Measurements from ENCODE around the gene KLHL29.

Gene KLHL29

GRCh38 chr2:23465936-23466335 lies 81.0 kb downstream of the KLHL29 start:
- in situ Hi-C loops (cut with HindIII; ENCODE audit: low sequenced_read_pairs): no loop called here
- no peak for DNase-seq (ENCODE audit: low read depth)
- H3K4me3 ChIP-seq (ENCODE audit: low read depth, low read length): no peak overlapping the region
- TF ChIP-seq CTCF (IDR thresholded peaks at IDR 0.05; ENCODE audit: low read depth, low read length, missing control alignments): no peak

- no peak overlapping the region for H3K4me3 ChIP-seq (ENCODE audit: low read depth, low read length)
- DNase-seq (ENCODE audit: low read depth): no peak
- in situ Hi-C loops (cut with HindIII; ENCODE audit: low sequenced_read_pairs): no loop called here
- no peak for TF ChIP-seq CTCF (IDR thresholded peaks at IDR 0.05; ENCODE audit: low read depth, low read length, missing control alignments)
These were observed 82.6 kb downstream of the KLHL29 start for GRCh38 chr2:23467618-23468017.

DNA sequence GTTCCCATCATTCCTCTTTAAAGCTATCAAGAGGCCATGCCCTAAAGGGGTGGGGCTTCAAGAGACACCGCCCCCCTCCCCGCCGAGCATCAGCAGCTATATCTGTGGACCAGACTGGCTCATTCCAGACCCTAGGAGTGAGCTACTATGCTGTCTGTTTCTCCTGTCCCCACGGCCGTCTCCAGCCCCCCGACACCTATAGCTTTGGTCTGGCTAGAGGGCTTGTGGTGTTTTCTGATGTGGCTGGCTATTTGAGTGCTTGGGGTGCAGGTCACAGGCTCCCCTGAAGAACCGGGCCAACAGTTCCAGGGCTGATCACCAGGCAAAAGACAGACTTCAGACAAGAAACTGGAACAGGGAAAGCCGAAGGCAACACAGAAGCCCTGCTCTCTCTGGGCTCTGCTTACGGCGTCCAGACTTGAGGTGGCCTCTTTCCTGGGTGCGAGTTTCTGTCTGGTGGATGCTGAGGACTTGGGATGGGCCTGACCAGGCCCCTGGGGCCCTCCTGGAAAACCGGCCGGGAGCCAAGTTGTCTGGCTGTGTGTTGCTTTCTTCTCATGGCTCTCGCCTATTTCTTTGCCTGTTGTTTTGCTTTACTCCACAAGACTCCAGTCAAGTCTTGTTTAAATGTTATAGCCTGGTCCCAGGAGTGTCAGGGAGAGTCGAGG lies 83.6 kb downstream of the KLHL29 start:
- in situ Hi-C loops (cut with HindIII; ENCODE audit: low sequenced_read_pairs): no loop called here
- TF ChIP-seq CTCF (IDR thresholded peaks at IDR 0.05; ENCODE audit: low read depth, low read length, missing control alignments): no peak
- H3K4me3 ChIP-seq (ENCODE audit: low read depth, low read length): no peak overlapping the region
- no peak for DNase-seq (ENCODE audit: low read depth)

GRCh38 chr2:23469142-23469540 lies 84.2 kb downstream of the KLHL29 start:
- in situ Hi-C loops (cut with HindIII; ENCODE audit: low sequenced_read_pairs): no loop called here

GRCh38 chr2:23475036-23475435 lies 90.1 kb downstream of the KLHL29 start:
- no peak for TF ChIP-seq CTCF (IDR thresholded peaks at IDR 0.05; ENCODE audit: low read depth, low read length, missing control alignments)
- in situ Hi-C loops (cut with HindIII; ENCODE audit: low sequenced_read_pairs): no loop called here
- H3K4me3 ChIP-seq (ENCODE audit: low read depth, low read length): no peak overlapping the region

More at GRCh38 chr2:23469142-23469540, 84.2 kb downstream of the KLHL29 start:
- DNase-seq (ENCODE audit: low read depth): no peak
- no peak for TF ChIP-seq CTCF (IDR thresholded peaks at IDR 0.05; ENCODE audit: low read depth, low read length, missing control alignments)
- no peak overlapping the region for H3K4me3 ChIP-seq (ENCODE audit: low read depth, low read length)

DNA sequence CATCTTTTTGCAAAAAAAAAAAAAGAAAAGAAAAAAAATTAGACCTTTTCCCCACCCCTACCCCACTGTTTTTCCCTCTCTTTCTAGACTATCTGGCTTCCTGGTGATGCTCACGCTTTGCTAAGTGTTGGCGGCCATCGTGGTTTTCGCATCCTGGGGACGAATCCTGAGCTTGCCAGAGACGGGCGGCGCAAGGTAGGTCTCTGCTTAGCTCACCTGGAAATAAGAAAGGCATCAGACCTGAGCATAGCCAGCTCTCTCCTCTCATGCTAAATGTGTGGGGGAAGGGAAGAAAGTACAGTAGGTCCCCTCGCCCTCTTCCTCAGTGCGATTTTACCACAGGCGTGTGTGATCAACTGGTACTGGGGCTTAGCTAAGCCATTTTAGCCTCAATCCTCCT lies 90.5 kb downstream of the KLHL29 start:
- no peak for DNase-seq (ENCODE audit: low read depth)
- in situ Hi-C loops (cut with HindIII; ENCODE audit: low sequenced_read_pairs): no loop called here
- TF ChIP-seq CTCF (IDR thresholded peaks at IDR 0.05; ENCODE audit: low read depth, low read length, missing control alignments): no peak
- no peak overlapping the region for H3K4me3 ChIP-seq (ENCODE audit: low read depth, low read length)

More at GRCh38 chr2:23475036-23475435, 90.1 kb downstream of the KLHL29 start:
- no peak for DNase-seq (ENCODE audit: low read depth)
